BLaER1 treated with 17β-estradiol and CSF1 and Interleukin-3, amounts not matched to agents 10 nM and 100 nM (cell line): Measurements from ENCODE around the gene ZBTB22.
A peak's percentile ranks its signal among the peaks of the same experiment; 100 is the strongest.

Source experiments
- H3K27ac ChIP-seq, 11 experiments: shearing (Covaris generic); formaldehyde crosslinking; 2 replicates each; pipeline ENCODE4 v1.8.1; 2022
- H3K27me3 ChIP-seq, 11 experiments: shearing (Covaris generic); formaldehyde crosslinking; 2 replicates each; pipeline ENCODE4 v1.8.1; 2022
- H3K36me3 ChIP-seq, 11 experiments: shearing (Covaris generic); formaldehyde crosslinking; 2 replicates each; pipeline ENCODE4 v1.8.1; 2022
- H3K4me1 ChIP-seq, 10 experiments: shearing (Covaris generic); formaldehyde crosslinking; 2 replicates each; pipeline ENCODE4 v1.8.1; 2022
- H3K4me2 ChIP-seq, 11 experiments: shearing (Covaris generic); formaldehyde crosslinking; 2 replicates each; pipeline ENCODE4 v1.8.1; 2022
- H3K4me3 ChIP-seq, 10 experiments: shearing (Covaris generic); formaldehyde crosslinking; 2 replicates each; pipeline ENCODE4 v1.8.1; 2022
- H3K9ac ChIP-seq, 11 experiments: shearing (Covaris generic); formaldehyde crosslinking; 2 replicates each; pipeline ENCODE4 v1.8.1; 2022
- H3K9me3 ChIP-seq, 11 experiments: shearing (Covaris generic); formaldehyde crosslinking; replicated peaks in 1 of 11; 2 replicates each; pipeline ENCODE4 v1.8.1; 2022
- H4K20me1 ChIP-seq, 11 experiments: shearing (Covaris generic); formaldehyde crosslinking; 2 replicates each; pipeline ENCODE4 v1.8.1; 2022
- Cebpa-rat ChIP-seq, 11 experiments: shearing (Covaris generic); IDR thresholded peaks; 2 replicates each; pipeline ENCODE4 v1.8.1; 2022

ZBTB22 gene

DNA sequence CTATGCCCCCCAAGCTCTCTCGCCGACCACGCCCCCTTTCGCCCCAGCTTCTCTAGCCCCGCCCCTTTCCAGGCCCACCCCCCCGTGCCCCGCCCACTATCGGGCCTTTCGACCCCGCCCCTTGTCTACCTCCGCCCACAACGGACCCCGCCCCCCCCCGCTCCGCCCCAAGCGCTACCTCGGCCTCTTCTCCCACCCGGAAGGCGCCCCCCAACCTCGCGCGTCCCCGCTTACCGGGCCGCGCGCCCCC lies 200 bp downstream of the ZBTB22 start:
- H3K4me2 ChIP-seq, result peak overlapping the region; percentile 52 to 100 (median 96); a peak in 17 of 22 replicates
- TF ChIP-seq Cebpa-rat (IDR thresholded peaks at IDR 0.05), result no peak
- no peaks in the 10 kb centered on the region for H3K27me3 ChIP-seq
- peaks cover 11 to 59% (median 43%) of the 10 kb centered on the region in 11 experiments; a peak in 21 of 22 replicates for H4K20me1 ChIP-seq
- peaks cover 67 to 75% (median 73%) of the 10 kb centered on the region in 10 experiments for H3K4me1 ChIP-seq
- H3K36me3 ChIP-seq, result peaks cover 30 to 44% (median 34%) of the 10 kb centered on the region in 11 experiments
- H3K9ac ChIP-seq, result peak overlapping the region in 6 of 11 experiments; percentile 32 to 93 (median 89); a peak in 8 of 22 replicates
- H3K27ac ChIP-seq, result peak overlapping the region in 3 of 11 experiments; percentile 68 to 71 (median 70); a peak in 7 of 22 replicates
- no peaks in the 10 kb centered on the region for H3K9me3 ChIP-seq
- H3K4me3 ChIP-seq, result peak overlapping the region; percentile 44 to 86 (median 66)

DNA sequence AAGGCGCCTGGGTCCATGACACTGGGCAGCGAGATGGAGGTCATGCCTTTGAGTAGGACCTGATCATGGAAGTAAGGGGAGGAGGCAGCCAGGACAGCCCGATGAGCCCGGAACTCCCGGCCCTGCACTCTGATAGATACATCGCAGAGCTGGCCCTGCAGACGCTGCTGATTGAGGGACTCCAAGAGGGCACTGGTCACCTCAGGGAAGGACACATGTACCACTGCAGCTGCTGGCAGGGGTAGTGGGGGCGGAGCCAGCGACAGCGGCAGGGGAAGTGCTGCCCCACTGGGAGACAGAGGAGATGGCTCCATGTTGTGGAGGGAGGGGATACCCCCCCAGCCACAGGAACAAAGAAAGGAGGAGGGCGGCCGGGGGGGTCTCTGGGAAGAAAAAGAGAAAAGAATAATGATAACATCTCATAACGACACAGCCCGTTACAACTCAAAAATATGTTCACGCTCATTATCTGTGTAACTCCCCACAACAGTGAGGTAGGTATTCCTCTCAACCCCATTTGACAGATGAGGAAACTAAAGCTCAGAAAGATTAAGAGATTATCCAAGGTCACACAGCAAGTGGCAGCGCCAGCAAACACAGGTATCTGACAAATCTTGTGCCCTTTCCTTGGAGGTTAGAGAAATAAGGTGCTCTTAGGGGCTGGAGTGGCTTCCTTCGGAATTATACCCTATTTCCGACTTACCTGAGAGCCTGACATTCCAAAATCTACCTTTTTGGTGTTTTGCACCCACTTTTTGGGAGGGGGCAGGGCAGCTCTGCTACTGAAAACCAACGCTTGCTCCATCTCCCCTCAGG lies 733 bp downstream of the ZBTB22 start:
- Histone ChIP-seq H3K4me1 (peaks cover 68 to 77% (median 76%) of the 10 kb centered on the region in 10 experiments), H3K9me3 (no peaks in the 10 kb centered on the region), H3K9ac (peak overlapping the region in 5 of 11 experiments; percentile 11 to 44 (median 33); a peak in 4 of 22 replicates), H3K4me3 (peak overlapping the region; percentile 44 to 73 (median 56); a peak in 19 of 20 replicates), H3K4me2 (peak overlapping the region; percentile 52 to 100 (median 96)), H3K27me3 (no peaks in the 10 kb centered on the region), H4K20me1 (peaks cover 17 to 62% (median 48%) of the 10 kb centered on the region in 11 experiments; a peak in 21 of 22 replicates), H3K27ac (peak overlapping the region in 3 of 11 experiments; percentile 1 to 20 (median 11); a peak in 4 of 22 replicates), H3K36me3 (peaks cover 30 to 46% (median 35%) of the 10 kb centered on the region in 11 experiments)
- TF ChIP-seq Cebpa-rat (IDR thresholded peaks at IDR 0.05), result no peak

DNA sequence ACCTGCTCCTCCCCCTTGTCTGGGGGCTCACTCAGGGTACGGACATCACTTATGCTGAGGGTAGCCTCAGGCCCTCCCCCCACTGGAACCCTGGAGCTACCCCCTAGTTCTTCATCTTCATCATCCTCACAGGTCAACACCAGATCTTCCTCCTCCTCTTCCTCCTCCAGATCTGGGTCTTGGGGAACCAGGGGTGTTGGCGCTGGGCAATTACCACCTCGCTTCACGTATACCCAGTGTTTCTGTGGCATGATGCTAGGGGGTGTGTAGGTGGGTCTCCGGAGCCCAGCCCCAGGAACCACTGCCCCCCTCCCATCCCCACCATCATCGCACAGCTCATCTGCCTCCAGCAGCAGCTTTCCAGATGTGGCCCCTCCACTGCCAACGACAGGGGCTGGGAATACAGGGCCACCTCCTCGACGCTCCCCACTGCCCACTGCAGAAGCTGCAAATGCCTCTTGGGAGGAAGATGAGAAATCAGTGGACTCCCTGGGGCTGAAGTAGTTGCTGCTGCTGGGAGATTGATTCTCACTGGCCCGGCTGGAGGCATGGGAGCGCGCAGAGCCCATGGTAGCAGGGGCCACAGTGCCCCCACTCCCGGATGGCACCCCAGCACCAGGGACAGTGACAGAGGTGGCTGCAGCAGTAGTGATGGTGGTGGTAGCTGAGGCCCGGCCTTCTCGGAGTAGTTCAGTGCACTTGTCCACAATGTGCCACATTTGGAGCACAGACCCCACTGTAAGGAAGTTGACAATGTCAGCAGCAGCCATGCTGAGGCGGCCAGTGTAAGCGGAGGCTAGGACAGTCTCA lies 1.5 kb downstream of the ZBTB22 start:
- no peaks in the 10 kb centered on the region for H3K27me3 ChIP-seq
- no peaks in the 10 kb centered on the region for H3K9me3 ChIP-seq
- 0 out of 20 replicates have a peak overlapping the region, but pooled peaks of 1 of the 10 experiments have one; percentile 91 for H3K4me3 ChIP-seq
- peak overlapping the region in 3 of 11 experiments; percentile 20 to 95 (median 92); a peak in 5 of 22 replicates for H3K27ac ChIP-seq
- peaks cover 68 to 77% (median 76%) of the 10 kb centered on the region in 10 experiments for H3K4me1 ChIP-seq
- TF ChIP-seq Cebpa-rat (IDR thresholded peaks at IDR 0.05), result no peak
- H3K9ac ChIP-seq, result peak overlapping the region in 1 of 11 experiments; percentile 90; a peak in 1 of 22 replicates
- peaks cover 25 to 62% (median 50%) of the 10 kb centered on the region in 11 experiments; a peak in 21 of 22 replicates for H4K20me1 ChIP-seq
- peaks cover 28 to 48% (median 39%) of the 10 kb centered on the region in 11 experiments for H3K36me3 ChIP-seq
- peak overlapping the region; percentile 85 to 100 (median 98); a peak in 20 of 22 replicates for H3K4me2 ChIP-seq

- peaks cover 62 to 72% (median 70%) of the 10 kb centered on the region in 10 experiments for H3K4me1 ChIP-seq
- peaks cover 26 to 62% (median 51%) of the 10 kb centered on the region in 11 experiments; a peak in 21 of 22 replicates for H4K20me1 ChIP-seq
- H3K27me3 ChIP-seq, result no peaks in the 10 kb centered on the region
- peak overlapping the region; percentile 90 to 97 (median 92); a peak in 20 of 22 replicates for H3K9ac ChIP-seq
- H3K9me3 ChIP-seq, result no peaks in the 10 kb centered on the region
- no peak for TF ChIP-seq Cebpa-rat (IDR thresholded peaks at IDR 0.05)
- peaks cover 28 to 48% (median 39%) of the 10 kb centered on the region in 11 experiments for H3K36me3 ChIP-seq
- peak overlapping the region; percentile 88 to 99 (median 95) for H3K27ac ChIP-seq
- H3K4me2 ChIP-seq, result peak overlapping the region; percentile 85 to 100 (median 98)
- H3K4me3 ChIP-seq, result peak overlapping the region; percentile 75 to 91 (median 84)
Observed at GRCh38 chr6:33314943-33315792, 2.4 kb downstream of the ZBTB22 start.

DNA sequence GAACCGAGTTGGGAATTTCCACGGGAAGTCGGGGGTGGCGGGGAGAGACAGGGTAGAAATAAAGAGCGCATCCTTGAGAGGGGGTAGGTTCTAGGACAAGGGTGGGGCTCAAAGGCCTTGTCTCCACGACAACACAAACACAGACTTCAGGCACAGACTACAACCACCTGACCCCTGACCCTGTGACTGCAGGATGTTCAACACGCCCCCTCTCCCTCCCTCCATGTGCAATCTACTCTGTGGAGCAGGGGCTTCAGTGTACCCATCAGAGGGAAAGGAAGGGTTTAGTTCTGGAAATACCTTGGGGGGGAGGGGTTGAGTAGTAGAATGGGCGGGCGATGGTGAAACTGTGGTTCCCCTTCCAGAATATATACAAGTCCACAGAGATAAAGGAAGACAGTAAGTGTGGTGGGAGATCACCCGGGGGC lies 3.0 kb downstream of the ZBTB22 start:
- H3K4me3 ChIP-seq, result peak overlapping the region; percentile 75 to 91 (median 84)
- no peaks in the 10 kb centered on the region for H3K27me3 ChIP-seq
- peaks cover 56 to 66% (median 63%) of the 10 kb centered on the region in 10 experiments for H3K4me1 ChIP-seq
- H3K9me3 ChIP-seq, result no peaks in the 10 kb centered on the region
- H3K36me3 ChIP-seq, result peaks cover 26 to 48% (median 39%) of the 10 kb centered on the region in 11 experiments
- peak overlapping the region; percentile 85 to 100 (median 98) for H3K4me2 ChIP-seq
- H3K27ac ChIP-seq, result peak overlapping the region; percentile 88 to 99 (median 95)
- no peak for TF ChIP-seq Cebpa-rat (IDR thresholded peaks at IDR 0.05)
- H4K20me1 ChIP-seq, result peaks cover 30 to 61% (median 48%) of the 10 kb centered on the region in 11 experiments; a peak in 21 of 22 replicates
- H3K9ac ChIP-seq, result peak overlapping the region; percentile 90 to 97 (median 92)

- Histone ChIP-seq H3K4me1 (peaks cover 50 to 60% (median 57%) of the 10 kb centered on the region in 10 experiments), H3K9ac (peak within 1 kb of the TSS; percentile 90 to 97 (median 92)), H3K9me3 (no peaks in the 10 kb centered on the region), H3K4me2 (peak within 1 kb of the TSS; percentile 85 to 100 (median 98)), H3K4me3 (peak within 1 kb of the TSS; percentile 75 to 91 (median 84)), H4K20me1 (peaks cover 31 to 61% (median 48%) of the 10 kb centered on the region in 11 experiments; a peak in 21 of 22 replicates), H3K27me3 (no peaks in the 10 kb centered on the region), H3K36me3 (peaks cover 24 to 48% (median 38%) of the 10 kb centered on the region in 11 experiments), H3K27ac (peak within 1 kb of the TSS; percentile 88 to 99 (median 95))
- TF ChIP-seq Cebpa-rat (IDR thresholded peaks at IDR 0.05), result no peak
Observed at GRCh38 chr6:33313709-33314514, 3.6 kb downstream of the ZBTB22 start, which contains the start of gene TAPBP. TAPBP (minus strand) TSS chr6:33314078; CDS start chr6:33314041, 37 bp downstream.

DNA sequence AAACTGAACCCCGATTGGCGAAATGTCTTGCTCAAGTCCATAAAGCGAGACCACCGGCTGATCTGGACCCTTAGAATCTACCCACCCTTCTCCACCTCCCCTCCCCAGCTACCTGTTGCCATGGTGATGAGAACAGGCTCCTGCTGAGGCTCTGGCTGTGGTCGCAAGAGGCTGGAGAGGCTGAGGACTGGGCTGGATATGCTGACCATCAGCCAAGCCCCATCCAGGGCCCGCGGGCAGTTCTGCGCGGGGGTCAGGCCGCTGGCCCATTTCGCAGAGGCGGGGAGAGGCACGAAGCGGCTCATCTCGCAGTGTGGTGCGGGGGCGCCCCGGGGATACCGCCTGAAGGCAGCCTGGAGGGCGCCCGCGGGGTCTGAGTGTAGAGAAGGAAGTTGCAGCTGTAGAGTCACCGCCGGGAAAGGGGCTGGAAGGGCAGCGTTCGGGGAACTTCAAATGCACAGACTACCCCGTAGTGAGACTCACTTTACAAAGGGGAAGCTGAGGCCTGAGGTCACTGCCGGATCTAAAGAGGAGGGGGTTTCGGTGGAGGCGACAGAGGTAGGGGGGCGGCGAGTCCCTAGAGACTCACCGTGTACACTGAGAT lies 4.3 kb downstream of the ZBTB22 start:
- peak overlapping the region; percentile 75 to 91 (median 84) for H3K4me3 ChIP-seq
- peak overlapping the region; percentile 88 to 99 (median 95) for H3K27ac ChIP-seq

More for the DNA sequence above, 4.3 kb downstream of the ZBTB22 start:
- Histone ChIP-seq H3K4me1 (peaks cover 43 to 53% (median 50%) of the 10 kb centered on the region in 10 experiments), H3K36me3 (peaks cover 24 to 48% (median 40%) of the 10 kb centered on the region in 11 experiments), H3K27me3 (no peaks in the 10 kb centered on the region), H3K9ac (peak overlapping the region; percentile 90 to 97 (median 92)), H3K4me2 (peak overlapping the region; percentile 85 to 100 (median 98)), H3K9me3 (no peaks in the 10 kb centered on the region), H4K20me1 (peaks cover 32 to 61% (median 48%) of the 10 kb centered on the region in 11 experiments; a peak in 21 of 22 replicates)
- TF ChIP-seq Cebpa-rat (IDR thresholded peaks at IDR 0.05), result no peak
